HG03139 (cell line): ENCODE results near the gene UBA1.
"Not testable (repeated sequence)": the region's sequence is repeated elsewhere in the genome, so short reads cannot be mapped to it uniquely, and the experiment has no call there.

Source experiments
- ATAC-seq: cut with Tn5 transposase; IDR thresholded peaks from one replicate; pipeline ENCODE4 v1.9.1; 2021; ENCODE audit not compliant: unreplicated experiment

The UBA1 gene

GRCh38 chrX:47248576-47248975 is 54.9 kb downstream of the UBA1 start:
- no peak for ATAC-seq

- ATAC-seq, result no peak
These were observed 56.4 kb downstream of the UBA1 start for GRCh38 chrX:47250017-47250347.

- not testable (repeated sequence) for ATAC-seq
These were observed 64.0 kb downstream of the UBA1 start for GRCh38 chrX:47257620-47258019.
